ENCODE measurements around the gene PCDHA4. TPM values are rescaled to one million over a fixed set of nuclear protein-coding genes. Genes with fewer than 3 reads are reported as not detected.
"Not testable (repeated sequence)": the region's sequence is repeated elsewhere in the genome, so short reads cannot be mapped to it uniquely, and the experiment has no call there.

The PCDHA4 gene
- total RNA-seq, 1 donor from 2014 or later: 7.1 TPM

DNA sequence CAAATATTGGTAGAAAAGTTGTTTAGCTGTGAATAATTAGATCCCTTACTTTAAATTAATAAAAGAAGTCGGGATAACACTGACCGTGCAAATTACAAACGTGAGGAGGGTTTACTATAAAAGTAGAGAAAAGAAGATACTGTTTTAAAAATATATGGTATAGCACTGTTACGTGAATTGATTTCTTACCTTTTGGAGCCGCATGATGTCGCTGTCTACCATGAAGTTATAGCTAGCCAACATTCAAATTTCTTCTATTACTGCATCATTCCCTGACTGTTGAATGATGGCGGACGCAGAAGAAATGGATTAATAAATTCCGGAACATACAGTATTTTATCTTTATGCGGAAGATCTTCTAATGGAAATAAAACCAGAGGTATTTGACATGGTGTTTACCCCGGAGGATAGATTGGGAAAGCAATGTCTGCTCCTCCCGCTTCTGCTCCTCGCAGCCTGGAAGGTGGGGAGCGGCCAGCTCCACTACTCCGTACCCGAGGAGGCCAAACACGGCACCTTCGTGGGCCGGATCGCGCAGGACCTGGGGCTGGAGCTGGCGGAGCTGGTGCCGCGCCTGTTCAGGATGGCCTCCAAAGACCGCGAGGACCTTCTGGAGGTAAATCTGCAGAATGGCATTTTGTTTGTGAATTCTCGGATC, 21.0 kb downstream of the PCDHA4 start, which contains the start of gene PCDHA6:
PCDHA6 (plus strand) TSS at position 257 of the 658 bp plus-strand sequence; CDS start at position 389, 132 bp downstream.
- no peak for DNase-seq (ENCODE audit: low spot score)
- Mint-ChIP-seq H3K4me1 (ENCODE audit: low read depth) (peaks cover 19% of the 10 kb centered on the region), H3K27ac (ENCODE audit: unreplicated experiment) (peak within 1 kb of the TSS; percentile 85), H3K9me3 (ENCODE audit: low read depth) (peaks cover 16% of the 10 kb centered on the region), H3K27me3 (ENCODE audit: low read depth) (no peaks in the 10 kb centered on the region), H3K4me3 (ENCODE audit: unreplicated experiment) (peak within 1 kb of the TSS; percentile 82), H3K36me3 (ENCODE audit: low read depth) (peaks cover 10% of the 10 kb centered on the region)
- TF ChIP-seq, protein P1, sequence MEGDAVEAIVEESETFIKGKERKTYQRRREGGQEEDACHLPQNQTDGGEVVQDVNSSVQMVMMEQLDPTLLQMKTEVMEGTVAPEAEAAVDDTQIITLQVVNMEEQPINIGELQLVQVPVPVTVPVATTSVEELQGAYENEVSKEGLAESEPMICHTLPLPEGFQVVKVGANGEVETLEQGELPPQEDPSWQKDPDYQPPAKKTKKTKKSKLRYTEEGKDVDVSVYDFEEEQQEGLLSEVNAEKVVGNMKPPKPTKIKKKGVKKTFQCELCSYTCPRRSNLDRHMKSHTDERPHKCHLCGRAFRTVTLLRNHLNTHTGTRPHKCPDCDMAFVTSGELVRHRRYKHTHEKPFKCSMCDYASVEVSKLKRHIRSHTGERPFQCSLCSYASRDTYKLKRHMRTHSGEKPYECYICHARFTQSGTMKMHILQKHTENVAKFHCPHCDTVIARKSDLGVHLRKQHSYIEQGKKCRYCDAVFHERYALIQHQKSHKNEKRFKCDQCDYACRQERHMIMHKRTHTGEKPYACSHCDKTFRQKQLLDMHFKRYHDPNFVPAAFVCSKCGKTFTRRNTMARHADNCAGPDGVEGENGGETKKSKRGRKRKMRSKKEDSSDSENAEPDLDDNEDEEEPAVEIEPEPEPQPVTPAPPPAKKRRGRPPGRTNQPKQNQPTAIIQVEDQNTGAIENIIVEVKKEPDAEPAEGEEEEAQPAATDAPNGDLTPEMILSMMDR (IDR thresholded peaks at IDR 0.05): peak; percentile 78

DNA sequence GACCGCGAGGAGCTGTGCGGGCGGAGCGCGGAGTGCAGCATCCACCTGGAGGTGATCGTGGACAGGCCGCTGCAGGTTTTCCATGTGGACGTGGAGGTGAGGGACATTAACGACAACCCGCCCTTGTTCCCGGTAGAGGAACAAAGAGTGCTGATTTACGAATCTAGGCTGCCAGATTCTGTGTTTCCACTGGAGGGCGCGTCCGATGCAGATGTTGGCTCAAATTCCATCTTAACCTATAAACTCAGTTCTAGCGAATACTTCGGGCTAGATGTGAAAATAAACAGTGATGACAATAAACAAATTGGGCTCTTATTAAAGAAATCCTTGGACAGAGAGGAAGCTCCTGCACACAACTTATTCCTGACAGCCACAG, 21.5 kb downstream of the PCDHA4 start:
- no peak for DNase-seq (ENCODE audit: low spot score)
- Mint-ChIP-seq H3K4me3 (ENCODE audit: unreplicated experiment) (peak overlapping the region; percentile 82), H3K27ac (ENCODE audit: unreplicated experiment) (peak overlapping the region; percentile 85), H3K36me3 (ENCODE audit: low read depth) (peaks cover 14% of the 10 kb centered on the region), H3K4me1 (ENCODE audit: low read depth) (peaks cover 19% of the 10 kb centered on the region), H3K27me3 (ENCODE audit: low read depth) (no peaks in the 10 kb centered on the region), H3K9me3 (ENCODE audit: low read depth) (peaks cover 19% of the 10 kb centered on the region)
- TF ChIP-seq, protein P1 (IDR thresholded peaks at IDR 0.05): peak; percentile 49

DNA sequence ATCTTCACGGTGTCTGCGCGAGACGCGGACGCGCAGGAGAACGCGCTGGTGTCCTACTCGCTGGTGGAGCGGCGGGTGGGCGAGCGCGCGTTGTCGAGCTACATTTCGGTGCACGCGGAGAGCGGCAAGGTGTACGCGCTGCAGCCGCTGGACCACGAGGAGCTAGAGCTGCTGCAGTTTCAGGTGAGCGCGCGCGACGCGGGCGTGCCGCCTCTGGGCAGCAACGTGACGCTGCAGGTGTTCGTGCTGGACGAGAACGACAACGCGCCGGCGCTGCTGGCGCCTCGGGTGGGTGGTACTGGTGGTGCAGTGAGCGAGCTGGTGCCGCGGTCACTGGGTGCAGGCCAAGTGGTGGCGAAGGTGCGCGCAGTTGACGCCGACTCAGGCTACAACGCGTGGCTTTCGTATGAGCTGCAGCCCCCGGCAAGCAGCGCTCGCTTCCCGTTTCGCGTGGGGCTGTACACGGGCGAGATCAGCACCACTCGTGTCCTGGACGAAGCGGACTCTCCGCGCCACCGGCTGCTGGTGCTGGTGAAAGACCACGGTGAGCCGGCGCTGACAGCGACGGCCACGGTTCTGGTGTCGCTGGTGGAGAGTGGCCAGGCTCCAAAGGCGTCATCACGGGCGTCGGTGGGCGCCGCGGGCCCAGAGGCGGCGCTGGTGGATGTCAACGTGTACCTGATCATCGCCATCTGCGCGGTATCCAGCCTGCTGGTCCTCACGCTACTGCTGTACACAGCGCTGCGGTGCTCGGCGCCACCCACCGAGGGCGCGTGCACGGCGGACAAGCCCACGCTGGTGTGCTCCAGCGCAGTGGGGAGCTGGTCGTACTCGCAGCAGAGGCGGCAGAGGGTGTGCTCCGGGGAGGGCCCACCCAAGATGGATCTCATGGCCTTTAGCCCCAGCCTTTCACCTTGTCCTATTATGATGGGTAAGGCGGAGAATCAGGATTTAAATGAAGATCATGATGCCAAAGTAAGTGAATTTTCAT, 22.9 kb downstream of the PCDHA4 start:
- H3K4me1 Mint-ChIP-seq (ENCODE audit: low read depth): peaks cover 19% of the 10 kb centered on the region
- not testable (repeated sequence) for H3K4me3 Mint-ChIP-seq (ENCODE audit: unreplicated experiment); H3K27me3 Mint-ChIP-seq (ENCODE audit: low read depth); H3K27ac Mint-ChIP-seq (ENCODE audit: unreplicated experiment); DNase-seq (ENCODE audit: low spot score)
- H3K36me3 Mint-ChIP-seq (ENCODE audit: low read depth): peaks cover 21% of the 10 kb centered on the region
- H3K9me3 Mint-ChIP-seq (ENCODE audit: low read depth): peaks cover 21% of the 10 kb centered on the region

DNA sequence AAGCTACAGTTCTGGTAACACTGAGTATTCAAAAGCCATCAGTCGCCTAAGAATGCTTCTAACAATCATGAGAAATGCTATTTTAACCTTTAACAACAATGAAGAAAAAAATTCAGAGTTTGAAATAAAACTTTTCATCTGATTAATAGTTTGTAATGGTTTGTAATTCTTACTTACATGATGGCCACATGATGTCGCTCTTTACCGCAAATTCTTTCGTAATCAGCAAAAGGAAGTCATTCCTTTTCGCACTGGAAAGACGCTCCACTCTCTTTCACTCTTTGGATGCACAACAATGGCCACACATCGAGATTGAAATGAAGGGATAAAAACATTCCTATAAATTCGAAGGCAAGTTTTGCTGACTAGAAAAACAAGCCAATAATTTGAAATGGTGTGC, 27.1 kb downstream of the PCDHA4 start, which contains the start of gene PCDHA7:
PCDHA7 (plus strand) TSS at position 277 of the 400 bp plus-strand sequence; CDS start at position 392, 115 bp downstream.
- peaks cover 17% of the 10 kb centered on the region for H3K36me3 Mint-ChIP-seq (ENCODE audit: low read depth)
- DNase-seq (ENCODE audit: low spot score): no peak
- H3K27ac Mint-ChIP-seq (ENCODE audit: unreplicated experiment): no peak within 1 kb of the TSS
- peaks cover 10% of the 10 kb centered on the region for H3K4me1 Mint-ChIP-seq (ENCODE audit: low read depth)
- H3K27me3 Mint-ChIP-seq (ENCODE audit: low read depth): no peaks in the 10 kb centered on the region
- peaks cover 17% of the 10 kb centered on the region for H3K9me3 Mint-ChIP-seq (ENCODE audit: low read depth)
- peak within 1 kb of the TSS; percentile 19 for H3K4me3 Mint-ChIP-seq (ENCODE audit: unreplicated experiment)
- TF ChIP-seq, protein P1 (IDR thresholded peaks at IDR 0.05): no peak

DNA sequence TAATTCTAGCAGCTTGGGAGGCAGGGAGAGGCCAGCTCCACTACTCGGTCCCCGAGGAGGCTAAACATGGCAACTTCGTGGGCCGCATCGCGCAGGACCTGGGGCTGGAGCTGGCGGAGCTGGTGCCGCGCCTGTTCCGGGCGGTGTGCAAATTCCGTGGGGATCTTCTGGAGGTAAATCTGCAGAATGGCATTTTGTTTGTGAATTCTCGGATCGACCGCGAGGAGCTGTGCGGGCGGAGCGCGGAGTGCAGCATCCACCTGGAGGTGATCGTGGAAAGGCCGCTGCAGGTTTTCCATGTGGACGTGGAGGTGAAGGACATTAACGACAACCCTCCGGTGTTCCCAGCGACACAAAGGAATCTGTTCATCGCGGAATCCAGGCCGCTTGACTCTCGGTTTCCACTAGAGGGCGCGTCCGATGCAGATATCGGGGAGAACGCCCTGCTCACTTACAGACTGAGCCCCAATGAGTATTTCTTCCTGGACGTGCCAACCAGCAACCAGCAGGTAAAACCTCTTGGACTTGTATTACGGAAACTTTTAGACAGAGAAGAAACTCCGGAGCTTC, 27.7 kb downstream of the PCDHA4 start:
- not testable (repeated sequence) for H3K27me3 Mint-ChIP-seq (ENCODE audit: low read depth); DNase-seq (ENCODE audit: low spot score); H3K27ac Mint-ChIP-seq (ENCODE audit: unreplicated experiment)
- H3K4me1 Mint-ChIP-seq (ENCODE audit: low read depth): peaks cover 10% of the 10 kb centered on the region
- peaks cover 17% of the 10 kb centered on the region for H3K9me3 Mint-ChIP-seq (ENCODE audit: low read depth)
- peaks cover 17% of the 10 kb centered on the region for H3K36me3 Mint-ChIP-seq (ENCODE audit: low read depth)
- peak overlapping the region; percentile 19 for H3K4me3 Mint-ChIP-seq (ENCODE audit: unreplicated experiment)
